Midbrain (tissue), 1 donor: ENCODE results near the gene PIGQ.

Source experiments
- DNase-seq: peaks from one replicate; lab custom pipeline; 2025; lab: John Stamatoyannopoulos, UW

The PIGQ gene

GRCh38 chr16:534135-534534 is 35.6 kb upstream of the PIGQ start:
- no peak for DNase-seq

GRCh38 chr16:534856-535445 is 34.8 kb upstream of the PIGQ start:
- no peak for DNase-seq

GRCh38 chr16:535446-536405 is 34.0 kb upstream of the PIGQ start:
- no peak for DNase-seq

GRCh38 chr16:536746-537145 is 33.0 kb upstream of the PIGQ start:
- DNase-seq = no peak

GRCh38 chr16:537415-538335 is 32.1 kb upstream of the PIGQ start:
- no peak for DNase-seq

GRCh38 chr16:539901-540530 is 29.8 kb upstream of the PIGQ start:
- DNase-seq = no peak

GRCh38 chr16:540645-541340 is 29.0 kb upstream of the PIGQ start:
- no peak for DNase-seq

GRCh38 chr16:543301-544164 is 26.2 kb upstream of the PIGQ start:
- no peak for DNase-seq

GRCh38 chr16:544517-544916 is 25.3 kb upstream of the PIGQ start:
- DNase-seq = no peak

GRCh38 chr16:546909-547770 is 22.6 kb upstream of the PIGQ start:
- DNase-seq = peak; percentile 21

GRCh38 chr16:548586-548985 is 21.2 kb upstream of the PIGQ start:
- DNase-seq = no peak

- no peak for DNase-seq
Observed at GRCh38 chr16:549544-550263, 20.1 kb upstream of the PIGQ start.

- no peak for DNase-seq
Observed at GRCh38 chr16:551210-551609, 18.6 kb upstream of the PIGQ start.

GRCh38 chr16:552171-552570 is 17.6 kb upstream of the PIGQ start:
- DNase-seq = no peak

GRCh38 chr16:553601-554296 is 16.0 kb upstream of the PIGQ start:
- DNase-seq = no peak

- DNase-seq = no peak
Observed at GRCh38 chr16:554297-554621, 15.5 kb upstream of the PIGQ start.

- DNase-seq = no peak
Observed at GRCh38 chr16:554640-555365, 15.0 kb upstream of the PIGQ start.
